RPMI7951 (cell line): ENCODE data around the gene AHCTF1. TPM values are rescaled to one million over a fixed set of nuclear protein-coding genes. Genes with fewer than 3 reads are reported as not detected.
"Not testable (repeated sequence)": the region's sequence is repeated elsewhere in the genome, so short reads cannot be mapped to it uniquely, and the experiment has no call there.

ENCODE experiments used
- DNase-seq: peaks from one replicate; pipeline ENCODE4 v3.0.0-alpha.2; 2012; ENCODE audit warnings: low read depth
- total RNA-seq: library from RNA; depleted of rRNA; stranded (reverse); fragments of >200 nt; shearing (Covaris generic); gene quantifications from 2 replicates; pipeline ENCODE4 v1.2.3, GENCODE V29; 2014

Gene AHCTF1
- total RNA-seq, 1 experiment from 2014 or later: 32.1 TPM

DNA sequence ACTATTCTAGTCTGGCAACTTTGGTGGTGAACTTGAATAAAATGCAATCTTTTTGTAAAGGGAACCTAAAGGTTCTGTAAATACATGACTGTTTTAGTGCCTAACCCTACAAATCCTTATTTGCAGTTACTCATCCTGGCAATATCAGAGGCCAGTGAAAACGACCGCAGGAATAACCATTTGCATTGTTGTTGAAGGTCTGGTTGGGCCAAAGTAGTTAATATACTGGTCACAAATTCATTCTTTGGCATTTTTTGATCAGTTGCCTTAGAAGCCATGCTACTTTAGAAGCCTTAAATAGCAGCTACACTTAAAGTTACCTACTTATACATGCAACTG, 93.7 kb downstream of the AHCTF1 start:
- DNase-seq: no peak

DNA sequence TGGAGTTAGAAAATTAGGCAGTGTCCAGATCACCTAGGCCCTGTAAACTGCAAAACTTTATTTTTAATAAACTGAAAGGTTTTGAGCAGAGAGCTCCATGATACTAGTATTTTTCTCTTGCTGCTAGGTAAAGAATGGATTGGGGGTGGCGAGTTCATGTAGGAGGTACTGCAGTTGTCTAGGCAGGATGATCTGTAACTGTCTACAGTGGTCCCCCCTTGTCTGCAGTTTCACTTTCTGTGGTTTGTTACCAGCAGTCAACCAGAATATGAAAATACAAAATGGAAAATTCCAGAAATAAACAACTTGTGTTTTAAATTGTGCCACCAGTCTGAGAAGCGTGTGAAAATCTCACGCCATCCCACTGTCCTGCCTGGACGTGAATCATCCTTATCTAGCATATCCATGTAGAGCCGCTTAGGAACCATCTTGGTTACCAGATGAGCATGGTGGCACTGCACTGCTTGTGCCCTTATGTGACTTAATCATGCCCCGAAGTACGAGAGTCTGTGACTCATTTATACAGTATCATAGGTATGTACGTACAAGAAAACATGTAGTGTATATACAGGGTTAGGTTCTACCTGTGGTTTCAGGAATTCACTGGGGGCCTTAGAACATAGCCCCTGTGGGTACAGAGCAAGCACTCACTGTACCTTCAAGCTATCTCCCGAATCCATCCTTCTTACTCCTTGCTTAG, 94.2 kb downstream of the AHCTF1 start:
- DNase-seq: no peak

DNA sequence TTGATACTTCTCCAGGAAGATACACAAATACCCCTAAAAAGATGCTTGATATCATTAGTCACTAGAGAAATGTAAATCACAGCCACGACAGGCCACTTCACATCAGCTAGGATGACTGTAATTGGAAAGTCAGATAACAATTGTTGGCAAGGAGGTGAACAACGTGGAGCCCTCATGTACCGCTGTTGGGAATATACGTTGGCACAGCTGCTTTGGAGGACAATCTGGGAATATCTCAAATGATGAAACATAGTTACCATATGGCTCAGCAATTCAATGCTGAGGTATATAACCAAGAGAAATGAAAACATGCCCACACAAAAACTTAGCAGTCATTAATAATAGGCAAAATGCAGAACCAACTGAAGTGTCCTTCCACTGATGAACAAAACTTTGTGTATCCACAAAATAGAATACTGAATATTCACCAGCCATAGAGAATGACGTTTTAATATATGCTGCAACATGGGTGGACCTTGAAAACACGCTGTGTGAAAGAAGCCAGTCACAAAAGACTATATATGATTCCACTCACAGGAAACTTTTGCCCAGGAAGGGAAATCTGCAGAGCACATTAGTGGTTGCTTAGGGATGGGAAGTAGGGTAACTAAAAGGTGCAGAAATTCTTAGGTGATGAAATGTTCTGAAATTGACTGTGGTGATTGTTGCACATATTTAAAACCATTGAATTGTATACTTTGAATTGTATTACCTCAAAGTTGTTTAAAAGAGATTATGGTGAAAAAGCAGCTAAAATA, 95.4 kb downstream of the AHCTF1 start:
- DNase-seq: no peak

DNA sequence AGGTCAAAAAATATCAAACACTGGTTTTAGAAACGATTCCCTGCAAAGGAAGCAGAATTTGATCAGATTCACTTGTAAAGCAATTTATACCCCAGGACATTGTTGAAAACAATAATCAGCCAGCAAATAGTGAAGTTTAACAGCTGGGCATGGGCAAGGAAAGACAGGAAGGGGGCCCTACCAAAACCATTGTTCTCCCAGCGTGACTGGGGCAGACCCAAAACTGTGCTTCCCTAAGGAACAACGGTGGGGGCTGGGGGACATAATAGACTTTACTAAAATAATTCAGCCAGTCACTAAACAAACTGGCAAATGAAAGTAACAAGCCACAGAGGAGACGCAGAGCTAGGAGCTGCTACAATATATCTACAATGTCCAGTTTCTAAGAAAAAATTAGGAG, 100.2 kb downstream of the AHCTF1 start:
- DNase-seq: no peak

DNA sequence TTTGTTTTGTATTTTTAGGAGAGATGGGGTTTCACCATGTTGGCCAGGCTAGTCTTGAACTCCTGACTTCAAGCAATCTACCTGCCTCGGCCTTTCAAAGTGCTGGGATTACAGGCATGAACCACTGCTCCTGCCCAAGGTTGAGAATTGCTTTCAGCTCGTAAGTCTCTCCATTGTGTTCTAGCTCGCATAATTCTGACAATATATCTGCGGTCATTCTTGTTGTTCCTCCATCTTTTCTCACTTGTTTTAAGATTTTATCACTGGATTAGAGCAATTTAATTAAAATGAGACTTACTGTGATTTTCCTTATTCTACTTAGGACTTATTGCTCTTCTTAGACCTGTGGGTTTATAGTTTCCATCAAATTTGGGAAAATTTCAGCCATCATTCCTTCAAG, 102.9 kb downstream of the AHCTF1 start:
- no peak for DNase-seq

DNA sequence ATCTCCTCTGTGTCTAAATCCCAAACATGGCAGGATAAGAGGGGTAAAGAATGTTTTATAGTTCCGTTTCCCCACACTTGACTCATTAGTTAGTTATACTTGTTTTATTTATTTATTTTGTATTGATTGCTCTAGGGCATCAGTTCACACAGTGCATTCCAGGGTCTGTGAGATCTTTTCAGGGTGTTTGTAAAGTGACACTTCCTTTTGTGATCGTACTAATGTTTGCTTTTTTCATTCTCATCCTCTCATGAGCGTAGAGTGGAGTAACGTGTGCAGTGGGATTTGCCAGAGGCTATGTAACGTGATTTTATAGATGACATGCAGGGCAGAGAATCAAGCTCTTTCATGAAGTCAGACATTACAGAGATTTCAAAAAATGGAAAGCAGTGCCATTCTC, 104.4 kb downstream of the AHCTF1 start:
- peak; percentile 50 for DNase-seq

DNA sequence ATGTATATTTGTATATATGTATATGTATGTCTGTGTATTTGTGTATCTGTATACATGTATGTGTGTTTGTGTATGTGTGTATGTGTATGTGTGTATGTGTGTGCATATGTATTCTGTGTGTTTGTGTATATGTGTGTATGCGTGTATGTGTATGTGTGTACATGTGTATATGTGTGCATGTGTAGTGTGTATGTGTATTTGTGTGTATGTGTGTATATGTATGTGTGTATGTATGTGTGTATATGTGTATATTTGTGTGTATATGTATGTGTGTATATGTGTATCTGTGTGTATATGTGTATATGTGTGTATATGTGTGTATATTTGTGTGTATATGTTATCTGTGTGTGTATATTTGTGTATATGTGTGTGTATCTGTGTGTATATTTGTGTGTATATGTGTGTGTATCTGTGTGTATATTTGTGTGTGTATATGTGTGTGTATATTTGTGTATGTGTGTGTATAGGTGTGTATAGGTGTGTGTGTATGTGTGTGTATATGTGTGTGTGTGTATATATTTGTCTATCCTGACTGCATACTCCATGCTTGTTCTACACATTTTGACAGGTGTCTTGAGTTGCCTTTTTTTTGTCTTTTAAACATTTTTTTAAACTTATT, 106.1 kb downstream of the AHCTF1 start:
- no peak for DNase-seq

DNA sequence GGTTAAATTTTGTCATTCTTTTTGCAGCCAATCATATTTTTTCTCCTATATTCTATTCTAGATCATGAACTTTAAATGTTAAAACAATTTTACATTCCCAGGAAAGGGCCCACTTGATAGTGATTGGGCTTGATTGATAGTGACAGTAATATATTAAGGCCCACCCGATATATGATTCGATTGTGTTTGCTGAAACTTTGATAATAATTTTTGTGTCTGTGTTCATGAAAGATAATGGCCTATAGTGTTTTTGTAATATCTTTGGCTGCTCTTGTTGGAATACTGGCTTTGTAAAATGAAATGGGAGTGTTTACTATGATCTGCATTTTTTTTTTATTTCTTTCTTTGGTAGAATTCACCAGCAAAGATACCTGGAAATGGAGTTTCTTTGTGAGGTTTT, 107.2 kb downstream of the AHCTF1 start:
- DNase-seq: no peak

DNA sequence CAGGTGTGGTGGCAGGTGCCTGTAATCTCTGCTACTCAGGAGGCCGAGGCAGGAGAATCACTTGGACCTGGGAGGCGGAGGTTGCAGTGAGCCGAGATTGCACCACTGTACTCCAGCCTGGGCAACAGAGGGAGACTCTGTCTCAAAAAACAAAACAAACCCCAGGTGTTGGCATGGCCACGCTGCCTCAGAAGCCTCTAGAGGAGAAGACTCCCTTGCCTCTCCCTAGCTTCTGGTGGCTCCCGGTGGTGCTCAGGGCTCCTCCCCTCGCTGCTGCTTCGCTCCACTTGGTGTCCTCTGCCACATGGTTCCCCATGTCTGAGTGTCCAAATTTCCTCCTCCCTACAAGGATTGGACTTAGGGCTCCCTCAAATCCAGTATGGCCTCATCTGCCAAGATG, 109.6 kb downstream of the AHCTF1 start:
- DNase-seq: not testable (repeated sequence)

DNA sequence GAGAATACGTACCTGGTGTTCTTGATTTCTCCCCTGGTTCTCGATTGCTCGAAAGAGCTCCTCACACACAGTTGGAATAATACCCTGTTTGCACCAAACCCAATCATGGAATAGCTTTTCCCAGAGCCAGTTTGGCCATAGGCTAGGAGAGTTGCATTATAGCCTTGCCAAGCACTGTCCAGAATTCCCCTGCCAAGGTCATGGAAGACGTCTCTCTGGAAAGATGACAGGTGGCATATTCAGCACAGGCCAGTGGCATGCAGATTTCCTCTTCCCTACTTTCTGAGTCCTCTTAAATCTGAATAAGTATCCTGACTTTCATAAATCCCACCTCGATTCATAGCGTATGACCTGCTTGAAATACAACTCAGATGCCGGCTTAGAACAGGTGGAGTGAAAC, 111.1 kb downstream of the AHCTF1 start:
- no peak for DNase-seq

DNA sequence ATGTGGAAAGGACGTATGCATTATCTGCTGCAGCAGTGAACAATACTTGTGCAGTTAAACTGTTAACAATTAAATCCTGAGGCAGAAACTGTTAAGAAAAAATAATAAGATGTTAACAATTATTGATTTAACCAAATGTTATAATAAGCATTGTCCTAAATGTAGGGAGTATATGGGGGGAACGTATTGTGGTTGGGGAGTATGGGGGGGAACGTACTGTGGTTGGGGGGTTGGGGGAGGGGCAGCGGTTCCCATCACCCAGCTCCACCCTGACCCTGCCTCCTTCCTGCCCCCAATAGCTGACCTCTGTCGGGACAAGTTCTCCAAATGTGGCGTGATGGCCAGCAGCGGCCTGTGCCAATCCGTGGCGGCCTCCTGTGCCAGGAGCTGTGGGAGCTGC, 114.0 kb downstream of the AHCTF1 start:
- peak; percentile 39 for DNase-seq

DNA sequence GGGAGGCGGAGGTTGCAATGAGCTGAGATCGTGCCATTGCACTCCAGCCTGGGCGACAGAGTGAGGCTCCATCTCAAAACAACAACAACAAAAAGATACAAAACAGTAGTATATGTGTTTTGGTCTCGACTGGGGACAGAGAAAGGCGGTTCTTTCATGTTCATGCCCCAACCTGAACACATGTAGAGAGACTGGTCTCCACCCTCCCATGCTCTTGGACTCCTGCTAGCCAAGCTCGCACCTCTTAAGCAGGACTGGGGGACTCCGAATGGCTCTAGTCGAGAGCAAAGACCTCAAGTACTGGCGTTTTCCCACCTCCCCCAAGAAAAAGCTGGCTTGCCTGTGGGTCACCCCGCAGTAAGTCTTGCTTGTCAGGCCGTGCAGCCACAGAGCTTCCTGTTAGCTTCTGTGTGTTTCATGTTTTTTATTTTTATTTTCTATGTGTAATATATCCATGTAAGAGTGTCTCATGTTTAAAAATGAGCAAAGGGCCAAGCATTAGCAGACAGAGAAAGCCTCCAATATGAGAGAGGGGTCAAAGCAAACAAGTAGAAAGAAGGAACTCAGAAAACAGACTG, 116.0 kb downstream of the AHCTF1 start:
- DNase-seq: no peak

DNA sequence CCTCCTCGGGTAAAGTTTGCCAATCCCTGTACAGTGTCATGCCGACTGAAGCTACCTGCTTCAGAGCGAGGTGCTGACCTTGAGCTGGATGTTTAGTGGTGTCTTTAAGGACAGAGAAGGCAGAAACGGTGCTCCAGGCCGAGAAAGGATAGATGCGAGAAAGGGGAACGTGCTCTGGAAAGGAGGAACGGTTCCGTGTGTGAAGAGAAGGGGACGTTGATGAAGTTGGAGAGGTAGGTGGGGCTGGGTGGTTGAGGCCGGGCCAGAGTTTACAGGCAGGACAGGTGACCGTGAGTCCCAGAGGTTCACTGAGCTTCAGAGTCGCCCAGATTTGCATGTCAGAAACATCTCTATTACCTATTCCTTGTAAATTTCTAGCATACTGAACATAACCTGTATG, 116.9 kb downstream of the AHCTF1 start:
- no peak for DNase-seq

DNA sequence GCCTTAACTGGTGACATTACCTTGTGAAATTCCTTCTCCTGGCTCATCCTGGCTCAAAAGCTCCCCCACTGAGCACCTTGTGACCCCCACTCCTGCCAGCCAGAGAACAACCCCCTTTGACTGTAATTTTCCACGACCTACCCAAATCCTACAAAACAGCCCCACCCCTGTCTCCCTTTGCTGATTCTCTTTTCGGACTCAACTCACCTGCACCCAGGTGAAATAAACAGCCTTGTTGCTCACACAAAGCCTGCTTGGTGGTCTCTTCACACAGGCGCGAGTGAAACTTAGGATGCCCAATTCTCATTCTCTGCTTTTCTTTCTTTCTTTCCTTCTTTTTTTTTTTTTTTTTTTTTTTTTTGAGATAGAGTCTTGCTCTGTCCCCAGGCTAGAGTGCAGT, 118.4 kb downstream of the AHCTF1 start:
- not testable (repeated sequence) for DNase-seq

DNA sequence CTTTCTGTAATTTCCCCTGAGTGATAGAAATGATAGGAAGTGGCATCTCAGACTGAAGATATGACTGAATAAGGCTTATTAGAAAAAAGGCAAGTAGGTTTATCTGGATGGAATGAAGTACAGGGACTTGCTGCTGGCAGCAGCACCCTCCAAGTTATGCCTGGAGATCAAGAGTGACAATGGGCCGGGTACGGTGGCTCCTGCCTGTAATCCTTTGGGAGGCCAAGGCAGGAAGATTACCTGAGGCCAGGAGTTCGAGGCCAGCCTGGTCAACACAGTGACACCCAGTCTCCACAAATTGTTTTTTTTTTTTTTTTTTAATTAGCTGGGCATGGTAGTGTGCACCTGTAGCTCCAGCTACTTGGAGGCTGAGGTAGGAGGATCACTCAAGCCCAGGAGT, 119.8 kb downstream of the AHCTF1 start:
- DNase-seq: no peak

DNA sequence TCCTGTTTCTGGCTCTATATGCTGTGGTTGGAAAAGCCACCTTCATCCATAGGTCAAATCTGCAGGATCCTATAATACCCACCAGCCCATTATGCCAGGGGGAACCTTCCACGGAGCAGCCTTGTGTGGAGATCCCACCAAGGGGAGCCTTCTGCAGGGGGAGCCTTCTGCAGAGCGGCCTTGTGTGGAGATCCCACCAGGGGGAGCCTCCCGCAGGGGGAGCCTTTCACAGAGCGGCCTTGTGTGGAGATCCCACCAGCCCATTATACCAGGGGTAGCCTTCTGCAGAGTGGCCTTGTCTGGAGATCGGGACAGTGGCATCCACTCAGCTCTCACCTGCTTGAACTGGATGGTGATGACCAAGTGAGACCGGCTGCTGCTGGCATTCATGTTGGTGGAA, 122.3 kb downstream of the AHCTF1 start:
- no peak for DNase-seq

DNA sequence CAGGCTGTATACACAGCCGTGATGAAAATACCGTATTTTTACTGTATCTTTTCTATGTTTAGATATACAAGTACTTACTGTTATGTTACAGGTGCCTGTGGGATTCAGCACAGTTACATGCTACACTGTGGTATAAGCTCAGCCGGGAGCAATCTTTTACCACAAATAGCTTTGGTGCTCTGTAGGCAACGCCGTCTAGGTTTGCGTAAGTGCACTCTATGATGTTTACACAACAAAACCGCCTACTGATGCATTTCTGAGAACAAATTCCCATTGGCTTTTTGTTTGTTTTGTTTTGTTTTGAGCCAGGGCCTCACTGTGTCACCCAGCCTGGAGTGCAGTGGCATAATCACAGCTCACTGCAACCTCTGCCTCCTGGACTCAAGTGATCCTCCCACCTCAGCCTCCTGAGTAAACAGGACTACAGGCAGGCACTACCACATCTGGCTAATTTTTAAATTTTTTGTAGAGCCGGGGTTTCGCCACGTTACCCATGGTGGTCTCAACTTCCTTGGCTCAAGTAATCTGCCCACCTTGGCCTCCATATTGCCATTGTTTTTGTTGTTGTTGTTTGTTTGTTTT, 126.5 kb downstream of the AHCTF1 start:
- DNase-seq: no peak

DNA sequence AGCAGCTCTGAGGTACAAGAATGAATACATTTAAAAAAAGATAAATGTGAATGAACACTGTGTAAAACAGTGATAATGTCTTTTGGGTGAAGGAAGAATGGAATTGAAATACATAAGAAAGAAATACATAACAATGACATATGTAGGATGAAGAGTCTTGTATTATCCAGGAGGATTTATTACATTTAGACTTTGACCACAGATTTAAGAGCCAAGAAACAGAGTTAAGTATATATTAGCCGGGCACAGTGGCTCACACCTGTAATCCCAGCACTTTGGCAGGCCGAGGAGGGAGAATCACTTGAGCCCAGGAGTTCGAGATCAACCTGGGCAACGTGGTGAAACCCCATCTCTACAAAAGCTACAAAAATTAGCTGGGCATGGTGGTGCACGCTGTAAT, 127.9 kb downstream of the AHCTF1 start:
- DNase-seq: no peak

DNA sequence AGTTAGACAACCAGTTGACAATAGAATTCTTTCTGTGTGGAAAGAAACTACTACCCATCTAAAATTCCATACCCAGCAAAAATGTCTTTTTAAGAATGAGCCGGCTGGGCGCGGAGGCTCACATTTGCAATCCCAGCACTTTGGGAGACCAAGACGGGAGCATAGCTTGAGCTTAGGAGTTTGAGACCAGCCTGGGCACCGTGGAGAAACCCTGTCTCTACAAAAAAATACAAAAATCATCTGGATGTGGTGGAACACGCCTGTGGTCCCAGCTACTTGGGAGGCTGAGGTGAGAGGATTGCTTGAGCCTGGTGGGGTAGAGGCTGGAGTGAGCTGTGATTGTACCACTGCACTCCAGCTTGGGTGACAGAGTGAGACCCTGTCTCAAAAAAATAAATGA, 128.4 kb downstream of the AHCTF1 start:
- DNase-seq: no peak

DNA sequence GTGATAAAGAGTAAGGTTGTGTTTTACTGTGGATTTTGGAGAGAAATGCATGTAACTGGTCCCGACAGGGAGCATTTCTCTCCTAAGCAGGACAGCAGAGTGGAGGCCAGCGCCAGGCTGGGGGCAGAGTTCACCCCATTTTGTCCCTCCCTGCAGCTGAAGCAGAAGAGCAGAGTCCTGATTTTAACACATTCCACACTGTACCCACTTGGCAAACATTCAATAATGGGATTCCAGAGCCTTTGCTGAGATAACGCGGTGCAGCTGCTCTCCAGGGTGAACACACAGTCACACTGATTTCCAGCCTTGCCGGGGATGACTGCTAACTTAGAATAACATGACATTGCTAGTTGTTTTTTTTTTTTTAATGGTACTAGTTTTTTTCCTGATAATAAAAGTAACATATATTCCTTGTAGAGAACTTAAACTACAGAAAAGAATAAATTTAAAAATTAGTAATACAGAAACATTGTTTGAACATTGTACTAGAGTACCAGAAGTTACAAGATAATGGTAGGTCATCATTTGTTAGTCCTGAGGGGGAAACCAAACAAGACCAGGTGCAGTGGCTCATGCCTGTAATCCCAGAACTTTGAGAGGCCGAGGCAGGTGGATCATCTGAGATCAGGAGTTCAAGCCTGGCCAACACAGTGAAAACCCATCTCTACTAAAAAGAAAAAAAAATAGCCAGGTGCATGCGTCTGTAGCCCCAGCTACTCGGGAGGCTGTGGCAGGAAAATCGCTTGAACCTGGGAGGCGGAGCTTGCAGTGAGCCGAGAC, 130.3 kb downstream of the AHCTF1 start:
- DNase-seq: no peak

DNA sequence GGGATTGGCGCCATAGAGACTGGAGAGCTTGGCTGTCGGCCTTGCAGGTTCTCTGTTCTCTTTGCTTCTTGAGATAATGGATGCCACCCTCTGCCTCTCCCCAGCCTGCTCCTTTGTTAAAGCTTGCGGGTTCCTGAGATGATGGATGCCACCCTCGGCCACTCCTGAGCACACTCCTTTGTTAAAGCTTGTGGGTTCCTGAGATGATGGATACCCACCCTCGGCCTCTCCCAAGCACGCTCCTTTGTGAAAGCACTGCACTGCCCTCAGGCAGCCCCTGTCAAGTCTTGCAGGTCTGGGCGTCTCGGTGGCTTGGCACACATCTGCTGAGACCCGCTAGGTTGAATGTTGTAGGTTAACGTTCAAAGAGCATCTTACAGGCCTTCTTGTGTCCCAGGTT, 131.0 kb downstream of the AHCTF1 start:
- DNase-seq: no peak

DNA sequence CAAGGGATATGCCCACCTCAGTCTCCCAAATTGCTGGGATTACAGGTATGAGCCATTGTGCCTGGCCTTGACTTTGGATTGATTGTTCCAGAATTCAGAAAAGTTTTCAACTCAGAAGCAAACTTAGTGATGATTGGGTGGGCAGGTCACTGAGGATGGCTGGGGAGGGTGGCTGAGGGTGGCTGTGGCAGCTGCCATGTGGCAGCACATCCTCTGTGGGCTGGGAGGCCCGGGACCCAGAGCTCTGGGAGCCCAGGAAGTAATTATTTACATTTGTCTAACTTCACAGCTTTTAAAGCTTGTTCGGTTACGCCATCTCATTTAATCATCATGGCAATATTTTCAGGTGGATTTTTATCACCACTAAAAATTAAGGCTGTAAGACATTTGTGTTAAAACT, 131.4 kb downstream of the AHCTF1 start:
- no peak for DNase-seq
